KMS-11 (cell line): ENCODE results near the gene APBA2.

Source experiments
- H2AFZ ChIP-seq: fragments of 200-600 bp; sonication (generic); 2 replicates; pipeline ENCODE4 v1.6.1; 2016; ENCODE audit warnings: antibody characterized with exemption, mixed run types, low read depth
- H3K27ac ChIP-seq: fragments of 200-600 bp; sonication (generic); 2 replicates; pipeline ENCODE4 v1.6.1; 2016; ENCODE audit warnings: mild to moderate bottlenecking, mixed run types
- H3K27me3 ChIP-seq: fragments of 200-600 bp; sonication (generic); 2 replicates; pipeline ENCODE4 v1.6.1; 2017; ENCODE audit warnings: mild to moderate bottlenecking, low read depth, mixed run types, moderate library complexity; ENCODE audit not compliant: insufficient read depth
- H3K36me3 ChIP-seq: fragments of 200-600 bp; sonication (generic); 2 replicates; pipeline ENCODE4 v1.6.1; 2017; ENCODE audit warnings: mild to moderate bottlenecking, mixed run types; ENCODE audit not compliant: insufficient read depth
- H3K4me1 ChIP-seq: fragments of 200-600 bp; sonication (generic); 2 replicates; pipeline ENCODE4 v1.6.1; 2016; ENCODE audit warnings: mild to moderate bottlenecking, low read depth, mixed run types; ENCODE audit not compliant: poor library complexity, severe bottlenecking
- H3K4me2 ChIP-seq: fragments of 200-600 bp; sonication (generic); 2 replicates; pipeline ENCODE4 v1.7.0; 2016; ENCODE audit warnings: mild to moderate bottlenecking, mixed run types
- H3K4me3 ChIP-seq: fragments of 200-600 bp; sonication (generic); IDR thresholded peaks from 2 replicates; pipeline ENCODE4 v1.6.1; 2017; ENCODE audit warnings: low read depth, low read length, mixed read lengths; ENCODE audit not compliant: insufficient read depth
- H3K79me2 ChIP-seq: fragments of 200-600 bp; sonication (generic); 2 replicates; pipeline ENCODE4 v1.6.1; 2016; ENCODE audit warnings: low read depth, mixed run types; ENCODE audit not compliant: insufficient read depth
- H3K9ac ChIP-seq: fragments of 200-600 bp; sonication (generic); 2 replicates; pipeline ENCODE4 v1.6.1; 2016; ENCODE audit warnings: mild to moderate bottlenecking, mixed run types
- H4K20me1 ChIP-seq: fragments of 200-600 bp; sonication (generic); 2 replicates; pipeline ENCODE4 v1.6.1; 2016; ENCODE audit warnings: mild to moderate bottlenecking, mixed run types; ENCODE audit not compliant: insufficient read depth
- TF ChIP-seq, protein P1 (sequence below): fragments of 200-600 bp; sonication (generic); conservative IDR thresholded peaks from 2 replicates; pipeline ENCODE4 v1.6.1; 2017; ENCODE audit warnings: low read depth, mild to moderate bottlenecking, antibody characterized with exemption, low read length, moderate library complexity, mixed read lengths

APBA2 gene

GRCh38 chr15:29130951-29131839, 245.4 kb downstream of the APBA2 start:
- H3K4me3 ChIP-seq, result no peak overlapping the region

GRCh38 chr15:29131840-29132420, 246.2 kb downstream of the APBA2 start:
- Histone ChIP-seq H3K4me2 (no peak overlapping the region), H3K9ac (no peak overlapping the region)

More at GRCh38 chr15:29130951-29131839, 245.4 kb downstream of the APBA2 start:
- no peak overlapping the region for H2AFZ ChIP-seq
- no peak overlapping the region for H3K4me2 ChIP-seq
- no peaks in the 10 kb centered on the region for H3K27me3 ChIP-seq
- H3K9ac ChIP-seq, result no peak overlapping the region
- H3K36me3 ChIP-seq, result no peaks in the 10 kb centered on the region
- no peaks in the 10 kb centered on the region for H3K4me1 ChIP-seq
- TF ChIP-seq, protein P1, sequence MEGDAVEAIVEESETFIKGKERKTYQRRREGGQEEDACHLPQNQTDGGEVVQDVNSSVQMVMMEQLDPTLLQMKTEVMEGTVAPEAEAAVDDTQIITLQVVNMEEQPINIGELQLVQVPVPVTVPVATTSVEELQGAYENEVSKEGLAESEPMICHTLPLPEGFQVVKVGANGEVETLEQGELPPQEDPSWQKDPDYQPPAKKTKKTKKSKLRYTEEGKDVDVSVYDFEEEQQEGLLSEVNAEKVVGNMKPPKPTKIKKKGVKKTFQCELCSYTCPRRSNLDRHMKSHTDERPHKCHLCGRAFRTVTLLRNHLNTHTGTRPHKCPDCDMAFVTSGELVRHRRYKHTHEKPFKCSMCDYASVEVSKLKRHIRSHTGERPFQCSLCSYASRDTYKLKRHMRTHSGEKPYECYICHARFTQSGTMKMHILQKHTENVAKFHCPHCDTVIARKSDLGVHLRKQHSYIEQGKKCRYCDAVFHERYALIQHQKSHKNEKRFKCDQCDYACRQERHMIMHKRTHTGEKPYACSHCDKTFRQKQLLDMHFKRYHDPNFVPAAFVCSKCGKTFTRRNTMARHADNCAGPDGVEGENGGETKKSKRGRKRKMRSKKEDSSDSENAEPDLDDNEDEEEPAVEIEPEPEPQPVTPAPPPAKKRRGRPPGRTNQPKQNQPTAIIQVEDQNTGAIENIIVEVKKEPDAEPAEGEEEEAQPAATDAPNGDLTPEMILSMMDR, result no peak
- no peaks in the 10 kb centered on the region for H3K79me2 ChIP-seq
- no peaks in the 10 kb centered on the region for H4K20me1 ChIP-seq
- no peak overlapping the region for H3K27ac ChIP-seq

DNA sequence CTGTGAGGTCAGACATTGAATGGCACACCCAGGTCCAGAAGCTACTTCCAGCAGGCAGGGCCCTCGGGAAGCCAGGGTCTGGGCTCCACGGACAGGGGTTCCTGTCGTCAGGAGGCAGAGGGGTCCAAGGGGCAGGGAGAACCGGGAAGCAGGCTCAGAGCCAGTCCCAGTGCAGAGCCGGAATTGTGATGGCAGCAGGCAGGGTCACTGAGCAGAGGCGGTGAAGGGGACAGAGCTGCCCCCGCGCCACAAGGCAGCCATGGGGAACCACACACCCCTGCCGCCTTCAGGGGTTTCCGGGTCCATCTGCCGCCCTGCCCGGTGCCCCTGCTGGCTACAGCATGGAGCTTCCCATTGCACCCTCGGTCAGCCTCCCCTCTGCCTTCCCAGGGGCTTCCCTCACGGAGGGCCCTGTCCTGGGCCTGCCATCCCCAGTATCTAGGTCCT, 247.0 kb downstream of the APBA2 start:
- no peaks in the 10 kb centered on the region for H4K20me1 ChIP-seq
- no peak overlapping the region for H3K4me3 ChIP-seq
- H3K27ac ChIP-seq, result no peak overlapping the region
- no peak overlapping the region for H3K9ac ChIP-seq
- TF ChIP-seq, protein P1, result no peak
- H3K36me3 ChIP-seq, result no peaks in the 10 kb centered on the region
- H3K27me3 ChIP-seq, result no peaks in the 10 kb centered on the region
- no peaks in the 10 kb centered on the region for H3K79me2 ChIP-seq
- no peaks in the 10 kb centered on the region for H3K4me1 ChIP-seq
- H3K4me2 ChIP-seq, result no peak overlapping the region
- no peak overlapping the region for H2AFZ ChIP-seq

More at GRCh38 chr15:29131840-29132420, 246.2 kb downstream of the APBA2 start:
- no peaks in the 10 kb centered on the region for H3K27me3 ChIP-seq
- TF ChIP-seq, protein P1, result no peak
- H3K27ac ChIP-seq, result no peak overlapping the region
- no peaks in the 10 kb centered on the region for H3K79me2 ChIP-seq
- H3K36me3 ChIP-seq, result no peaks in the 10 kb centered on the region
- H2AFZ ChIP-seq, result no peak overlapping the region
- H3K4me3 ChIP-seq, result no peak overlapping the region
- H3K4me1 ChIP-seq, result no peaks in the 10 kb centered on the region
- no peaks in the 10 kb centered on the region for H4K20me1 ChIP-seq

GRCh38 chr15:29133321-29133720, 247.5 kb downstream of the APBA2 start:
- TF ChIP-seq, protein P1, result no peak
- Histone ChIP-seq H2AFZ (no peak overlapping the region), H3K4me1 (no peaks in the 10 kb centered on the region), H3K79me2 (no peaks in the 10 kb centered on the region), H3K36me3 (no peaks in the 10 kb centered on the region), H3K27me3 (no peaks in the 10 kb centered on the region), H3K4me3 (no peak overlapping the region), H3K4me2 (no peak overlapping the region), H3K9ac (no peak overlapping the region), H4K20me1 (no peaks in the 10 kb centered on the region), H3K27ac (no peak overlapping the region)
